HepG2 (cell line): ENCODE measurements around the gene TFAP2B. TPM values are rescaled to one million over a fixed set of nuclear protein-coding genes. Genes with fewer than 3 reads are reported as not detected.

Experiments used
- ATAC-seq: fragments of 200-7000 bp; cut with Tn5 transposase; 3 replicates; pipeline ENCODE4 v1.9.1; 2020; ENCODE audit warnings: mild to moderate bottlenecking, moderate library complexity
- BruUV-seq: library from RNA; stranded (reverse); fragments of 400-500 nt; replicated peaks from 2 replicates; lab custom pipeline; 2021; lab: Mats Ljungman, UMichigan
- CTCF ChIA-PET: fragments of 300-600 bp; formaldehyde crosslinking; extraction: SDS; loops from one replicate; lab custom pipeline; 2021; ENCODE audit warnings: low total read pairs, inconsistent platforms, low intra/inter-chr PET ratio; lab: Yijun Ruan, JAX
- POLR2A ChIA-PET: fragments of 350-600 bp; sonication (Branson Sonifier 250); formaldehyde crosslinking; loops from one replicate; lab custom pipeline; 2020; ENCODE audit warnings: antibody characterized with exemption, inconsistent platforms; lab: Yijun Ruan, JAX
- DNase-seq: peaks from one replicate; pipeline ENCODE4 v3.0.0-alpha.2; 2015; ENCODE audit warnings: low spot score
- FAIRE-seq: peaks from 3 replicates; lab custom pipeline; 2011; peaks lifted over from hg19 to GRCh38; lab: Jason Lieb, UNC
- H2AFZ ChIP-seq: one replicate; pipeline ENCODE4 v1.6.1; 2011; ENCODE audit warnings: low read length, inconsistent platforms
- H3K27ac ChIP-seq: fragments of 300-600 bp; 3 replicates; pipeline ENCODE4 v1.8.0; 2011; ENCODE audit warnings: mixed run types, mild to moderate bottlenecking, mixed read lengths, low read length, inconsistent platforms; ENCODE audit not compliant: insufficient read depth; ENCODE audit errors: extremely low read length
- H3K27me3 ChIP-seq, 2 experiments: fragments of 200-600 bp in 1 of 2; 2 replicates in 1 of 2; 3 replicates in 1 of 2; pipeline versions ENCODE4 v1.6.0 to v1.8.0; 2011; ENCODE audit warnings: low read length in 2 of 2, mild to moderate bottlenecking in 2 of 2, moderate library complexity in 2 of 2, inconsistent platforms in 1 of 2; ENCODE audit not compliant: insufficient read depth in 2 of 2, control insufficient read depth in 1 of 2
- H3K36me3 ChIP-seq, 2 experiments: fragments of 200-600 bp in 1 of 2; replicated peaks in 1 of 2; 2 replicates in 1 of 2; 3 replicates in 1 of 2; pipeline versions ENCODE4 v1.5.1 to v1.8.0; 2011; ENCODE audit warnings: low read length in 2 of 2, inconsistent platforms in 1 of 2; ENCODE audit not compliant: insufficient read depth in 2 of 2, control insufficient read depth in 1 of 2
- H3K4me1 ChIP-seq: 2 replicates; pipeline ENCODE4 v1.5.1; 2012; ENCODE audit warnings: low read length, inconsistent platforms; ENCODE audit not compliant: insufficient read depth
- H3K4me2 ChIP-seq: 2 replicates; pipeline ENCODE4 v1.6.0; 2011; ENCODE audit warnings: low read depth, low read length, inconsistent platforms
- H3K4me3 ChIP-seq, 3 experiments: fragments of 200-600 bp in 1 of 3; sonication (generic), shearing (Covaris generic) in 1 of 3; replicated peaks in 1 of 3; 2 replicates each; pipeline ENCODE4 v1.5.1; 2011 to 2016; ENCODE audit warnings: low read length in 3 of 3, inconsistent platforms in 2 of 3, low read depth in 2 of 3, mild to moderate bottlenecking in 2 of 3, control low read depth in 1 of 3, mixed read lengths in 1 of 3; ENCODE audit not compliant: insufficient read depth in 1 of 3
- H3K79me2 ChIP-seq: one replicate; pipeline ENCODE4 v1.6.1; 2011; ENCODE audit warnings: low read length, inconsistent platforms; ENCODE audit not compliant: insufficient read depth
- H3K9ac ChIP-seq: 2 replicates; pipeline ENCODE4 v1.6.0; 2011; ENCODE audit warnings: mild to moderate bottlenecking, low read depth, low read length, inconsistent platforms; ENCODE audit not compliant: insufficient read depth
- H3K9me3 ChIP-seq: 2 replicates; pipeline ENCODE4 v1.5.1; 2012; ENCODE audit warnings: mild to moderate bottlenecking, low read length
- H4K20me1 ChIP-seq: 2 replicates; pipeline ENCODE4 v1.6.0; 2011; ENCODE audit warnings: inconsistent platforms, mild to moderate bottlenecking, low read length, moderate library complexity; ENCODE audit not compliant: insufficient read depth
- CAMTA2 ChIP-seq: sonication (generic); formaldehyde crosslinking; IDR thresholded peaks from 2 replicates; pipeline ENCODE4 v1.4.0; 2020; ENCODE audit warnings: mild to moderate bottlenecking, missing genetic modification reagents, borderline replicate concordance
- CTCF ChIP-seq: sonication (generic); formaldehyde crosslinking; IDR thresholded peaks from 2 replicates; pipeline ENCODE4 v1.5.0; 2020; ENCODE audit warnings: mild to moderate bottlenecking, missing genetic modification reagents, moderate library complexity
- MTA1 ChIP-seq: sonication (generic); formaldehyde crosslinking; IDR thresholded peaks from 2 replicates; pipeline ENCODE4 v1.4.0; 2020; ENCODE audit warnings: missing genetic modification reagents, mild to moderate bottlenecking, borderline replicate concordance
- SMARCC2 ChIP-seq: fragments of 450-650 bp; IDR thresholded peaks from 2 replicates; pipeline ENCODE4 v1.6.1; 2017; ENCODE audit warnings: antibody characterized with exemption, mild to moderate bottlenecking
- ZBTB42 ChIP-seq: sonication (generic); formaldehyde crosslinking; IDR thresholded peaks from 2 replicates; pipeline ENCODE4 v1.5.0; 2020; ENCODE audit warnings: mild to moderate bottlenecking, missing genetic modification reagents
- ZNF557 ChIP-seq: sonication (generic); formaldehyde crosslinking; IDR thresholded peaks from 2 replicates; pipeline ENCODE4 v1.4.0; 2020; ENCODE audit warnings: missing genetic modification reagents
- ZNF616 ChIP-seq: sonication (generic); formaldehyde crosslinking; IDR thresholded peaks from 2 replicates; pipeline ENCODE4 v1.5.0; 2020; ENCODE audit warnings: low read depth, mild to moderate bottlenecking, missing genetic modification reagents
- WGBS: methylation state at CpG from one replicate; pipeline ENCODE4 v1.1.6; 2017; ENCODE audit warnings: low lambda C conversion rate; 5-methylcytosine and 5-hydroxymethylcytosine counted together
- in situ Hi-C: cut with HindIII; loops from 2 replicates; pipeline ENCODE4 v1.10.0; 2017; ENCODE audit warnings: low pct_unique_long_range_greater_than_20kb; ENCODE audit not compliant: extremely low pct_ligation_motif_present
- intact Hi-C: fragments of 100-400 bp; cut with micrococcal nuclease; formaldehyde crosslinking; loops from one replicate; pipeline ENCODE4 v1.10.0; 2022; ENCODE audit not compliant: unreplicated experiment
- polyA plus RNA-seq, 8 experiments: library from polyadenylated mRNA; depleted of rRNA in 3 of 8; stranded (reverse) in 7 of 8; unstranded in 1 of 8; fragments of >200 nt; fragmentation: Illumina TruSeq in 4 of 8; extraction: Trizol in 4 of 8; gene quantifications; 2 replicates each; pipeline versions ENCODE4 v1.2.1 to v1.2.3, GENCODE V29; 2011 to 2016; ENCODE audit warnings: low read depth in 4 of 8, missing spikeins in 1 of 8, mixed read lengths in 1 of 8; ENCODE audit not compliant: insufficient read depth in 1 of 8
- total RNA-seq, 5 experiments: library from RNA; depleted of rRNA; stranded (reverse); fragments of >200 nt; fragmentation: Illumina TruSeq; extraction: Trizol; gene quantifications; 2 replicates each; pipeline ENCODE4 v1.2.3, GENCODE V29; 2016; ENCODE audit warnings: low read depth in 1 of 5
- TF ChIP-seq, protein P1 (sequence below): sonication (generic); formaldehyde crosslinking; IDR thresholded peaks from 2 replicates; pipeline ENCODE4 v1.4.0; 2020; ENCODE audit warnings: missing genetic modification reagents, borderline replicate concordance

The TFAP2B gene
- total and polyA plus RNA-seq, 2 of the 13 experiments (the other 11 are each of a cell fraction or from before 2014, with no cell fraction given): not detected

DNA sequence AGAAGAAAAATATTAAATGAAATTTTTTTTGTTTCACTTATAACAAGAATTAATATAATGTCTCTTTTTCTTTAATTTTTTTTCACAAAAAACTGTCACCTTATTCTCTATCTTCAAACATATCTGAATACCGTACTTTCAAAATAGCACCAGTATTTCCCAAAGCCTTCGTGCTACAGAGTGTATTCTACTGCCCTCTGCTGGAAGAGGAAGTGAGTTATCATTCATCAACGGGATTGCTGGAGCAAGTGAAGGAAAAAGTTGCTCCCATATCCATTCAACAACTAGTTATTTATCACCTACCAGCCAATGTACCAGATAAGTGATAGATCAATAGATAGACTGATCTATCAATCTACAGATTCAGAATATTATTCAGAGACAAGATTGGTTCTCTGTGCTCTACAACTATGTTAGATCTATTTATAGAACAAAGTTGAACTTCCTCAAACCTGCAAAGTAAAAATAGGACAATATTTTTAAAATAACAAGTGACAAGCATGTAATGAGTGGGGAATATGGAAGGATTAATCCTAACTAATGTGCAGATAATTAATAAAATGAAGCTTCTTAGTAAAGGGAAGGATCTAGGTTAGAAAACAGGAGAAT lies 26.7 kb upstream of the TFAP2B start (continued):
- TF ChIP-seq CTCF (CRISPR knock-in tag) (peak; percentile 82), ZNF557 (CRISPR knock-in tag) (no peak), SMARCC2 (no peak), CAMTA2 (CRISPR knock-in tag) (no peak), MTA1 (CRISPR knock-in tag) (no peak)

DNA sequence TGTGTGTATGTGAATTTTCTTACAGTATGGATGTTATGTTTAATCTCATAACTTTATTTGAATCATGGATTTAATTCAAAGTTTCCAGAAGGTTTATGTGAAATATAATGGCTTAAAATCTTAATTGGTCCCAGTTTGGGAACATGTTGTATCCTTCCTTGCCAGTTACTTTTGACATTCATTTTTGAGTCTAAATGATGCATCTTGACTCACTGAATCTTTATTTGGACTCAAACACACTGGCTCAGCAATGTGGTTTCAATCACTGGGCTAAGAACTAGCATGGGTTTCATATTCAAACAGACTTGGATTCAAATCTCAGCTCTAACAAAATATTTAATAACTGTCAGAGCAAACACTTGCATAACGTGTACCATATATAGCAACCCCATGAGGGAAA lies 25.9 kb upstream of the TFAP2B start:
- Histone ChIP-seq H3K9me3 (no peaks in the 10 kb centered on the region), H3K36me3 (no peaks in the 10 kb centered on the region), H2AFZ (no peak overlapping the region), H4K20me1 (no peaks in the 10 kb centered on the region), H3K9ac (no peak overlapping the region), H3K27ac (no peak overlapping the region), H3K4me2 (no peak overlapping the region), H3K4me3 (no peak overlapping the region), H3K79me2 (no peaks in the 10 kb centered on the region), H3K4me1 (no peaks in the 10 kb centered on the region), H3K27me3 (no peaks in the 10 kb centered on the region)
- TF ChIP-seq ZNF616 (CRISPR knock-in tag) (no peak), ZBTB42 (CRISPR knock-in tag) (no peak)
- TF ChIP-seq, protein P1, sequence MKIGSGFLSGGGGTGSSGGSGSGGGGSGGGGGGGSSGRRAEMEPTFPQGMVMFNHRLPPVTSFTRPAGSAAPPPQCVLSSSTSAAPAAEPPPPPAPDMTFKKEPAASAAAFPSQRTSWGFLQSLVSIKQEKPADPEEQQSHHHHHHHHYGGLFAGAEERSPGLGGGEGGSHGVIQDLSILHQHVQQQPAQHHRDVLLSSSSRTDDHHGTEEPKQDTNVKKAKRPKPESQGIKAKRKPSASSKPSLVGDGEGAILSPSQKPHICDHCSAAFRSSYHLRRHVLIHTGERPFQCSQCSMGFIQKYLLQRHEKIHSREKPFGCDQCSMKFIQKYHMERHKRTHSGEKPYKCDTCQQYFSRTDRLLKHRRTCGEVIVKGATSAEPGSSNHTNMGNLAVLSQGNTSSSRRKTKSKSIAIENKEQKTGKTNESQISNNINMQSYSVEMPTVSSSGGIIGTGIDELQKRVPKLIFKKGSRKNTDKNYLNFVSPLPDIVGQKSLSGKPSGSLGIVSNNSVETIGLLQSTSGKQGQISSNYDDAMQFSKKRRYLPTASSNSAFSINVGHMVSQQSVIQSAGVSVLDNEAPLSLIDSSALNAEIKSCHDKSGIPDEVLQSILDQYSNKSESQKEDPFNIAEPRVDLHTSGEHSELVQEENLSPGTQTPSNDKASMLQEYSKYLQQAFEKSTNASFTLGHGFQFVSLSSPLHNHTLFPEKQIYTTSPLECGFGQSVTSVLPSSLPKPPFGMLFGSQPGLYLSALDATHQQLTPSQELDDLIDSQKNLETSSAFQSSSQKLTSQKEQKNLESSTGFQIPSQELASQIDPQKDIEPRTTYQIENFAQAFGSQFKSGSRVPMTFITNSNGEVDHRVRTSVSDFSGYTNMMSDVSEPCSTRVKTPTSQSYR (CRISPR knock-in tag): no peak
- FAIRE-seq (no peak), ATAC-seq (no peak), DNase-seq (no peak)
- BruUV-seq: no TSS peak
- intact Hi-C loops (loop anchor here (1.0 to 2.0 kb wide), 2 partner anchors 136 to 664 kb away; no protein-coding TSS in a partner anchor), in situ Hi-C loops (loop anchor here (25.0 kb wide), 1 partner anchor 655 kb away; no protein-coding TSS in a partner anchor)
- POLR2A ChIA-PET: no interaction called here
- CTCF ChIA-PET: interaction anchor here (1.1 kb wide), 1 partner anchor 1228 kb away, joined by 3 read pairs; no protein-coding TSS in a partner anchor
- WGBS: 3% methylated on average over 1 of the region's 1 CpG
